ENCODE data around the gene PALB2.

Gene PALB2

GRCh38 chr16:23640931-23641765, at the start of gene PALB2, which contains the start of gene DCTN5:
PALB2 (minus strand) TSS chr16:23641310; CDS start chr16:23641157, 153 bp downstream.
DCTN5 (plus strand) TSS chr16:23641466; CDS start chr16:23641543, 77 bp downstream.
- peak; percentile 57 to 84 (median 71) for DNase-seq (ENCODE audit: low read depth in 2 of 3, low spot score in 2 of 3)

GRCh38 chr16:23689442-23690187, 48.5 kb upstream of the PALB2 start:
- no peak for DNase-seq (ENCODE audit: low read depth in 2 of 3, low spot score in 2 of 3)

DNA sequence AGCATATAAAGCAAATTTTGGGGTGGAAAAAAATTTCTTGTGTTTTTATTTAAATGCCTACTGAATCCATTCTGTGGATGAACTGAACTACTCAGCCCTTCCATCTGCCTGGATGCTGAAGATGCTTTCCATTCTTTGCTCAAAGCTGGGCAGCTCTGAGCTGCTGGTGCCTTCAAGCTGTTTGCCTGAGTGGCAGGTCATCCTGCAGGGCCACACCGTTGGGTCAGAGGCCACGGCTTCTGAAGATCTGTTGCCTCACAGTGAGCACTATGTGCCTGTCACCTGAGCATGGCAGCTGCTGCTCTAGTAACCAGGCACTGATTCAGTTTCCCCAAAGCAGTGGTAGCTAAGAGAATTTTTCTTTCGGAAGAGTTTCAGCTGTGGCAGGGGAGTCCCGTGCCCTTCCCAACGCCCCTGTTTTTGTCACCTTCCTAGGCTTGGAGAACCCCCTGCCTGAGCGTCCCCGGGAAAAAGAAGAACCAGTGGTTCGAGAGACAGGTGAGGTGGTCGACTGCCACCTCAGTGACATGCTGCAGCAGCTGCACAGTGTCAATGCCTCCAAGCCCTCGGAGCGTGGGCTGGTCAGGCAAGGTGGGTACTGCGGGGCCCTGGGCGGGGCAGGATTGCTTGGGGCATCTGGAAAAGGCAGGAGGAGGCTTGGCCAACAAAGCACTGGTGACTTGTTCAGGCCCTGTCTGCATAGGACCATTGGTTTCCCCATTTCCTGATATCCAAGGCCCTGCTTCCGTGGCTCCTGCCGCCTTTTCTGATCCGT, 46.1 kb upstream of the PALB2 start:
- DNase-seq (ENCODE audit: low read depth in 2 of 3, low spot score in 2 of 3): no peak

- DNase-seq (ENCODE audit: low read depth in 2 of 3, low spot score in 2 of 3): no peak
Measured at GRCh38 chr16:23683487-23683886, 42.4 kb upstream of the PALB2 start.

- no peak for DNase-seq (ENCODE audit: low read depth in 2 of 3, low spot score in 2 of 3)
Measured at GRCh38 chr16:23682181-23682580, 41.1 kb upstream of the PALB2 start.

- DNase-seq (ENCODE audit: low read depth in 2 of 3, low spot score in 2 of 3): no peak
Measured at GRCh38 chr16:23679986-23680336, 38.9 kb upstream of the PALB2 start.

DNA sequence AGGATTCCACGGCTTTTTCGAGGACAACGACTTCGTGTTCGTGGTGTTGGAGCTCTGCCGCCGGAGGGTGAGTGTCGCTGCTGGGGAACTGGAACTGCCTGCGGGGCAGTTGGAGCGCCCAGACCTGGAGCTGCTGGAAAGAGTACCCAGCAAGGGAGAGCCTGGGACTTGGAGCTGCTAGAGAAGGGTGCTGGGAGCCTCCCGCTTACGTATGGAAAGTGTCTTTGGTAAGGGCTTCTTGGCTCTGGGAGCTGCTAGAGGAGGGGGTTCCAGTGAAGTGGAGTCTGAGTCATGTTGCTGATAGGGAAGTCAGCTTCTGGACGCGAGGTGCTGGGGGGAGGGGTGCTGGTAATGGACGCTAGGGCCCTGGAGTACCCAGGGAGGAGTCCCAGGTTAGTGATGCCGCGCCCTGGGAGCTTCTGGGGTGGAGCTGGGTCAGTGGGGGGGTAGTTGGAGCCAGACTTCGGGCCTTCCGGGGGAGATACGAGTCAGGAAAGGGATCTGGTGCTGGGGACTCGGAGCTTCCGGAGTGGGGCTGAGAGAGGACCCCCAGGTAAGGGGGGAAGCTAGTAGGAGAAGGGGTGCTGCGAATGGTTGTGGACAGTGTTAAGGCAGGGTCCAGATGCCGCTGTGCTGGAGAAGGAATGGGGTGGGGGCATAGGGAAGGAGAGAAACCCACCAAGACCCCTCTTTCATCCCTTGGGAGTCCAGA, 38.3 kb upstream of the PALB2 start:
- DNase-seq (ENCODE audit: low read depth in 2 of 3, low spot score in 2 of 3): no peak

DNA sequence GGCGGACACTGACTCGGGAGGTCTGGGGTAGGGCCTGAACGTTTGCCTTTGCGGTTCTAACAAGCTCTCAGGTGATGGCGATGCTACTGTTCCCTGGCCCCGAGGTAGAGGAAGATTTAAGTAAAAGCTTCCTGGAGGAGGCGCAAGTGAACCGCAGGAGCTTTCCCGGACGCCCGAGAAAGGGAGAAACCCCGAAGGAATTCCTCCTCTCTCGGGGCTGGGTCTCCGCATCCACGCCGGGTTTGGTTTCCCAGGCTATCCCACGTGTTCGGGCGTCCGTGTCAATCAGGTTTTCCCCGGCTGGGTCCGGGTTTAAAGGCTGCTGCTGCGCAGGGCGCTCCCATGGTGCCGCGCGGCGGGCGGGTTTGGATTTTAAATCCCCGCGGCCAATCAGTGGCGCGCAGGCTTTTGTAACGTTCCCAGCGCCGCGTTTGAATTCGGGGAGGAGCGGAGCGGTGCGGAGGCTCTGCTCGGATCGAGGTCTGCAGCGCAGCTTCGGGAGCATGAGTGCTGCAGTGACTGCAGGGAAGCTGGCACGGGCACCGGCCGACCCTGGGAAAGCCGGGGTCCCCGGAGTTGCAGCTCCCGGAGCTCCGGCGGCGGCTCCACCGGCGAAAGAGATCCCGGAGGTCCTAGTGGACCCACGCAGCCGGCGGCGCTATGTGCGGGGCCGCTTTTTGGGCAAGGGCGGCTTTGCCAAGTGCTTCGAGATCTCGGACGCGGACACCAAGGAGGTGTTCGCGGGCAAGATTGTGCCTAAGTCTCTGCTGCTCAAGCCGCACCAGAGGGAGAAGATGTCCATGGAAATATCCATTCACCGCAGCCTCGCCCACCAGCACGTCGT, 37.5 kb upstream of the PALB2 start, which contains the start of gene PLK1:
TSS of gene PLK1 (plus strand) at position 460 of the 844 bp plus-strand sequence. CDS start at position 504, 44 bp downstream.
- DNase-seq (ENCODE audit: low read depth in 2 of 3, low spot score in 2 of 3): peak; percentile 48 to 78 (median 64)

DNA sequence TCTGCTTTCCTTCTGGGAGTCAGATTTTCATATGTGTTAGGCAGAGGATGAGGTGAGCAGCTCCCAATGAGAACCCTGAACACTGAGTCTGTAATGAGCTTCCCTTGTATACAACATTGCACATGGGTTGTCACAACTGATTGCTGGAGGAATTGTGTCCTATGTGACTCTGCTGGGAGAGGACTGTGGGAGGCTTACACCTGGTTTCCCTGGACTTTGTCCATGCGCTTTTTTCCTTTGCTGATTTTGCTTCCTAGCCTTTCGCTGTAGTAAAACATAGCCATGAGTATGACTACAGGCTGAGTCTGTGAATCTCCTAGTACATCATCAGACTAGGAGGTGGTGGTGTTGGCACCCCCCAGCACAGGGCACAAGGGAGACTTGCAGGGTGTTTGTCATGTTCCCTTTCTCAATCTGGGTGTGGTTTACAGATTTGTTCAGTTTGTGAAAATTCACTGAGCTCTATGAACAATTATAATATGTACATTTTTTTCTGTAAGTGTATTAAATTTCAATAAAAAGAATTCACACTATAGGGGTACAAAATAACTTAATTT, 35.9 kb upstream of the PALB2 start:
- DNase-seq (ENCODE audit: low read depth in 2 of 3, low spot score in 2 of 3): no peak

DNA sequence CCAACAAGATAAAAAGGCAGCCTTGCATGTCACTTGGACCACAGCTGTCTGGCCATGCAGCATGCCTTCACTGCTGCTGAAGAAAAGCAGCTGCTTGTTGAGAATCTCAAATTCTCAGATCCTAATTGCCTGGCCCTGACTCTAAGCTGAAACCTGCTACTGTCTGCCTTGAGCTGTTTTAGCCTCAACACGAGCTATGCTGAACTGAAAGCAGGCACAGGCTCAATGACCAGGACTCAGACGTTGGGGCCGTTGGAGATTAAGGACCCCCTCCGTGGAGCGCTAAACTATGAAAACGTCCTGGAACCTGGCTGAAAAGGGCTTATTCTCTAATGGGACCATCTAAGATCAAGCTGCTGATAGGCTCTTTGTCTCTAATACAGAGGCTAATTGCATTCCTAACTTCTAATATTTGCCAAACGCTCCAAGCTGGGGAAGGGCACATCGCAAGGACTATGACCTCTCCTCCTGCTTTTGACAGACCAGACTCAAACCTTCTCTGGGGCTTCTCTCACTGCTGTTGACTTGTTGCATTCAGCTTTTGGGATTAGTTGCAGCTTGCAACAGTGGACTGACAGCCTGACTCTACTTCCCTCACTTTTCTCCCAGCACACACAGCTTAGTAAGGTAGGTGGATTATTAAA, 33.0 kb upstream of the PALB2 start:
- DNase-seq (ENCODE audit: low read depth in 2 of 3, low spot score in 2 of 3): no peak

DNA sequence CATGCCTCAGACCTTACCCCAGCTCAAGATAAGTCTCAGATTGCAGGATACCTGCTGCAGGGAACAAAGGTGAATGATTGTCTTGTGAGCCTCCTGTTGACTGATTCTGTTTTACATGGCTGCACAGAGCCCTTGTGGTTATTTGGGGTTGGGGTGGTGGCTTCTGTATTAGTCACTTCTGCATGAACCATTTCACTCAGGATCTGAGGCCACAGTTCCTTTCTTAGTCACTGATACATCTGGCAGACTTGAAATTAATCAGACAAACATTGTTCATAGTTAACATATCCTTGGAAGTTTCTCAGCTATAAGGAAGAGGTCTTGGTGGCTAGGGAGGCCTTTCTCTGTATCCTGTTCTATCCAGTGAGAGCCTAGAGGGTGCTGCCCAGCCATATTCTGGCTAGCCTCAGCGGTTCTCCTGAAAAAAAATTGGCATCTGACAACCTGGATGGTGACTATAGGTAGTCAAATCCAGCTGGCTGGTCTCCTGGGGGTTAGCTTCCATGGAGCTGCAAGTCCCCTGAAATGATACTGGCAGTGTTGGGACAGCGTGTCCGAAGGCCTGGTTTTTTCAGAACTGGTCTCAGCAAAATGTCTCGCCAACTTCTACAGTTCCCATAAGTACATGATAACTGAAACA, 29.1 kb upstream of the PALB2 start:
- DNase-seq (ENCODE audit: low read depth in 2 of 3, low spot score in 2 of 3): no peak

DNA sequence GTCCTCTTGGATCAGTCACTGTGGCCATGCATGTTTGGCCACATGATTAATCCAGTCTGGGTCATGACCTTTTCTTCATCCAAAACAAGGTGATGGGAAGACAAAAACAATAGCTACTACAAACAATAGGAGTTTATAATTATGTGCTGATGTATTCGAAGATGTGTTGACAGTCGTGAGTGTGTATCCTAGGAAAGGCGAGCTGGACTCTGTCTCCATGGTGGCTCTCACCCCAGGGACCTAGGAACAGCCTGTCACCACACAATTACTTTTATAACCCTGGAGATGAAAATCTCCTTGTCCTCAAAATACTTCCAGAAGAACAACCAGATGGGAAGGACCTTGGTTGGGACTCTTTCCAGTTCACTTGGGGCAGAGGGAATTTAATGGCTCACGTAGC, 27.8 kb upstream of the PALB2 start:
- DNase-seq (ENCODE audit: low read depth in 2 of 3, low spot score in 2 of 3): no peak

GRCh38 chr16:23668225-23668624, 27.1 kb upstream of the PALB2 start:
- DNase-seq (ENCODE audit: low read depth in 2 of 3, low spot score in 2 of 3): no peak

GRCh38 chr16:23667355-23667659, 26.2 kb upstream of the PALB2 start:
- DNase-seq (ENCODE audit: low read depth in 2 of 3, low spot score in 2 of 3): no peak

DNA sequence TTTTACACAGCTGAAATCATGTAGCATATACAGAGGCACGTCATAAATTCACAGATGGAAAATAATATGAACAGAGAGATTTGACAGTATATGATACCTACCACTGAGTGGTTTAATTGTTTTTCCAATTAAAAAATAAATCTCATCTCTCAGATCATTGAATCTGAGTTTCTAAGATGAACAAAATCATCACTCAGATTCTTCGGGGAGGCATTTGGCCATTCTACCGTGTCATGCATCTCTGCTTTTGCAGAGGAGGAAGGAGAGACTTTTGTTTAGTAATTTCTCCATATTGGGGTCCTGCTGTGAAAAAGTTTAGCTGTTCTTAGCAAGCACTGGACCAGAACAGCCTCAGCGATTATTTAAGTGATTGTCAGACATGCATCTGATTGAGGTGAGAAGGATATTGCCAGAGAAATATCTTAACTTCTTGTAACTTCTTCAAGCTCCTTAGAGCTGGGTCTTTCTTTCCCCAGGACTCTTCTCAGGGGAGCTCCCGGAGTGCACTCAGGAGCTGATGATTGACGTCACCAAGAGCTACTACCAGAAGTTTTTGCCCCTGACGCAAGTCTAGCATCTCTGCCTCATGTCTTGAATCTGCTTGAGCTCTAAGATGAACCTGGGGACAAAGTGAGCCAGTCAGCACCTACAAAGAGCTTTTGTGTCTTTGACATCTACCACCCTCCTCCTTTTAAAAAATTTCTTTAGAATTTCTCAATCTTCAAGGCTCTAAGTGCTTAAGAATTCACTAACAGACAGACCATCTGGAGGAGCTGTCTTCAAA, 25.7 kb upstream of the PALB2 start:
- no peak for DNase-seq (ENCODE audit: low read depth in 2 of 3, low spot score in 2 of 3)

- DNase-seq (ENCODE audit: low read depth in 2 of 3, low spot score in 2 of 3): no peak
Measured at GRCh38 chr16:23663918-23664317, 22.8 kb upstream of the PALB2 start.

DNA sequence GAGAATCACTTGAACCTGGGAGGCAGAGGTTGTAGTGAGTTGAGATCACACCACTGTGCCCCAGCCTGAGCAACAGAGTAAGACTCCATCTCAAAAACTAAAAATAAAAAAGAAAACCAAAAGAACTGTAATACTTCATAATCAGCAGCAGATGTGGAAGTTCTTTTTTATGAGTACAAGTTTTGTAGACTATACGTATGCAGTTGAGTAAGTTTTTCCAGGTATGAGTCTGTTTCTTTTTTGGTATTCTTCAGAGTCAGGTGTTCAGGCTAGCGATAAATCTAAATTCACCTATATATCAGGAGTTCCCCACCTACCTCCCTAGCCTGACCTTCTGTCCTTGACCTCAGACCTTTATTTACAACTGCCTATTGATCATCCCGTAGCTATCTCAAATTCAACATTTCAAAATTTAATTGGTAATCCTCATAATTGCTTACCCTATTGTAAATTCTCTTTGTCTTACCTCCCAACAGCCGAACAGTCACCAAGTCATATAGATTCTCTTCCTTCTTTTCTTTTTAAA, 10.9 kb upstream of the PALB2 start:
- no peak for DNase-seq (ENCODE audit: low read depth in 2 of 3, low spot score in 2 of 3)
